GM12878 (cell line): ENCODE measurements around the gene ZNF212. TPM values are rescaled to one million over a fixed set of nuclear protein-coding genes. Genes with fewer than 3 reads are reported as not detected.
A peak's percentile ranks its signal among the peaks of the same experiment; 100 is the strongest.

Experiments used
- ATAC-seq: fragments of 200-7000 bp; cut with Tn5 transposase; 3 replicates; pipeline ENCODE4 v1.9.1; 2020; ENCODE audit warnings: mild to moderate bottlenecking, moderate library complexity
- BruUV-seq: library from RNA; stranded (reverse); fragments of 400-500 nt; replicated peaks from 2 replicates; lab custom pipeline; 2021; lab: Mats Ljungman, UMichigan
- CTCF ChIA-PET: fragments of 300-600 bp; sonication (Branson Sonifier 250); formaldehyde crosslinking; extraction: SDS; loops from one replicate; lab custom pipeline; 2021; ENCODE audit warnings: inconsistent platforms; lab: Yijun Ruan, JAX
- POLR2A ChIA-PET: fragments of 350-600 bp; formaldehyde crosslinking; extraction: SDS; loops from one replicate; lab custom pipeline; 2021; ENCODE audit warnings: inconsistent platforms; lab: Charles Lee
- RAD21 ChIA-PET: fragments of 300-600 bp; sonication (Branson Sonifier 250); formaldehyde crosslinking; loops from one replicate; lab custom pipeline; 2023; ENCODE audit warnings: antibody characterized with exemption; ENCODE audit not compliant: unreplicated experiment; lab: Charles Lee
- SMC1A ChIA-PET: fragments of 300-600 bp; sonication (Branson Sonifier 250); formaldehyde crosslinking; loops from one replicate; lab custom pipeline; 2023; ENCODE audit not compliant: unreplicated experiment, uncharacterized antibody; lab: Charles Lee
- DNase-seq: peaks from one replicate; pipeline ENCODE4 v3.0.0-alpha.2; 2011; ENCODE audit warnings: low read depth, low spot score
- FAIRE-seq: peaks from 3 replicates; lab custom pipeline; 2011; peaks lifted over from hg19 to GRCh38; lab: Jason Lieb, UNC
- H2AFZ ChIP-seq: 2 replicates; pipeline ENCODE4 v1.6.0; 2011; ENCODE audit warnings: low read depth, low read length, control low read depth; ENCODE audit not compliant: control insufficient read depth
- H3K27ac ChIP-seq: 2 replicates; pipeline ENCODE4 v1.5.1; 2011; ENCODE audit warnings: control low read depth; ENCODE audit not compliant: control insufficient read depth, insufficient read depth
- H3K27me3 ChIP-seq, 2 experiments: replicated peaks in 1 of 2; 2 replicates each; pipeline versions ENCODE4 v1.6.0 to v1.6.1; 2011; ENCODE audit warnings: low read length in 1 of 2; ENCODE audit not compliant: control insufficient read depth in 2 of 2, insufficient read depth in 2 of 2
- H3K36me3 ChIP-seq, 2 experiments: 2 replicates each; pipeline ENCODE4 v1.5.1; 2011; ENCODE audit warnings: low read length in 1 of 2; ENCODE audit not compliant: control insufficient read depth in 2 of 2, insufficient read depth in 2 of 2
- H3K4me1 ChIP-seq: 2 replicates; pipeline ENCODE4 v1.6.1; 2011; ENCODE audit warnings: mild to moderate bottlenecking, low read length, moderate library complexity, mixed read lengths; ENCODE audit not compliant: control insufficient read depth, insufficient read depth
- H3K4me2 ChIP-seq: 2 replicates; pipeline ENCODE4 v1.6.0; 2011; ENCODE audit warnings: control low read depth; ENCODE audit not compliant: control insufficient read depth, insufficient read depth
- H3K4me3 ChIP-seq: fragments of 200-600 bp; sonication (generic); 2 replicates; pipeline ENCODE4 v1.5.1; 2016
- H3K79me2 ChIP-seq: 2 replicates; pipeline ENCODE4 v1.6.0; 2011; ENCODE audit warnings: low read length; ENCODE audit not compliant: control insufficient read depth, insufficient read depth
- H3K9ac ChIP-seq: 2 replicates; pipeline ENCODE4 v1.8.0; 2011; ENCODE audit warnings: low read length, control low read depth, mixed read lengths; ENCODE audit not compliant: control insufficient read depth, insufficient read depth
- H3K9me3 ChIP-seq: replicated peaks from 3 replicates; pipeline ENCODE4 v1.5.1; 2011; ENCODE audit warnings: mild to moderate bottlenecking, low read length; ENCODE audit not compliant: control insufficient read depth, insufficient read depth
- H4K20me1 ChIP-seq: 2 replicates; pipeline ENCODE4 v1.6.0; 2011; ENCODE audit not compliant: control insufficient read depth, insufficient read depth
- BRCA1 ChIP-seq: IDR thresholded peaks from 2 replicates; pipeline ENCODE4 v1.6.1; 2011; ENCODE audit warnings: low read depth, low read length, improper control_type of control experiment
- DPF2 ChIP-seq: fragments of 450-650 bp; IDR thresholded peaks from 2 replicates; pipeline ENCODE4 v1.6.1; 2017; ENCODE audit warnings: mild to moderate bottlenecking
- EED ChIP-seq: sonication (generic); IDR thresholded peaks from 2 replicates; pipeline ENCODE4 v1.6.1; 2016; ENCODE audit warnings: antibody characterized with exemption, low read depth
- ETV6 ChIP-seq, 2 experiments: fragments of 450-650 bp in 1 of 2; IDR thresholded peaks in 1 of 2; conservative IDR thresholded peaks in 1 of 2; 2 replicates each; pipeline ENCODE4 v1.6.1; 2014; ENCODE audit warnings: antibody characterized with exemption in 1 of 2, borderline replicate concordance in 1 of 2, low read depth in 1 of 2, mild to moderate bottlenecking in 1 of 2, moderate library complexity in 1 of 2
- KDM1A ChIP-seq: fragments of 200-600 bp; sonication (generic); IDR thresholded peaks from 2 replicates; pipeline ENCODE4 v1.6.1; 2016; ENCODE audit warnings: borderline replicate concordance
- PAX8 ChIP-seq: fragments of 450-650 bp; IDR thresholded peaks from 2 replicates; pipeline ENCODE4 v1.6.1; 2017; ENCODE audit warnings: mild to moderate bottlenecking, moderate library complexity
- SREBF2 ChIP-seq: IDR thresholded peaks from 2 replicates; pipeline ENCODE4 v1.6.1; 2012; ENCODE audit warnings: mild to moderate bottlenecking, low read length
- STAT1 ChIP-seq: fragments of 450-650 bp; conservative IDR thresholded peaks from 2 replicates; pipeline ENCODE4 v1.6.1; 2014; ENCODE audit warnings: antibody characterized with exemption, mild to moderate bottlenecking
- WGBS: methylation state at CpG from one replicate; pipeline ENCODE4 v1.1.6; 2016; ENCODE audit warnings: low lambda C conversion rate; ENCODE audit not compliant: insufficient replicate concordance, insufficient coverage; ENCODE audit errors: missing lambda C conversion rate; 5-methylcytosine and 5-hydroxymethylcytosine counted together
- in situ Hi-C: fragments of 300-500 bp; cut with MboI; formaldehyde crosslinking; loops from 9 replicates; pipeline ENCODE4 v1.14.3; 2018; ENCODE audit warnings: mixed read lengths
- intact Hi-C: fragments of 100-400 bp; cut with micrococcal nuclease; formaldehyde crosslinking; loops from one replicate; pipeline ENCODE4 v1.14.2; 2022; ENCODE audit not compliant: unreplicated experiment
- polyA plus RNA-seq, 11 experiments: library from polyadenylated mRNA; depleted of rRNA in 4 of 11; unstranded in 6 of 11; stranded (reverse) in 5 of 11; fragments of >200 nt; fragmentation: Nextera tagmentation in 4 of 11; fragmentation: Illumina TruSeq in 1 of 11; extraction: Ambion mirVana in 4 of 11; extraction: Trizol in 1 of 11; gene quantifications; 1 replicate in 1 of 11; 2 replicates in 10 of 11; pipeline versions ENCODE4 v1.2.1 to v1.2.3, GENCODE V29; 2011 to 2016; ENCODE audit warnings: inconsistent platforms in 2 of 11, missing spikeins in 2 of 11, low read depth in 1 of 11
- total RNA-seq, 4 experiments: library from RNA; depleted of rRNA in 3 of 4; stranded (reverse); fragments of >200 nt in 3 of 4; fragmentation: Illumina TruSeq in 1 of 4; extraction: Trizol in 1 of 4; gene quantifications; 2 replicates each; pipeline versions ENCODE4 v1.2.1 to v1.2.3, GENCODE V29; 2013 to 2021
- TF ChIP-seq, protein P1 (sequence below): IDR thresholded peaks from 2 replicates; pipeline ENCODE4 v1.6.1; 2012; ENCODE audit warnings: mild to moderate bottlenecking, low read depth, low read length
- TF ChIP-seq, protein P2 (sequence below): IDR thresholded peaks from 2 replicates; pipeline ENCODE4 v1.6.1; 2011; ENCODE audit warnings: low read depth, low read length, improper control_type of control experiment, borderline replicate concordance
- TF ChIP-seq, protein P3 (sequence below): IDR thresholded peaks from 2 replicates; pipeline ENCODE4 v1.6.1; 2011; ENCODE audit warnings: low read depth, mild to moderate bottlenecking, low read length, moderate library complexity, borderline replicate concordance; ENCODE audit errors: extremely low read depth
- TF ChIP-seq, protein P4 (sequence below): fragments of 450-650 bp; IDR thresholded peaks from 2 replicates; pipeline ENCODE4 v1.6.1; 2017; ENCODE audit warnings: borderline replicate concordance

ZNF212 gene
- total and polyA plus RNA-seq, 10 of the 15 experiments (the other 5 are each of a cell fraction or from before 2014, with no cell fraction given): 1.2 to 11.6 (median 5.4) TPM

DNA sequence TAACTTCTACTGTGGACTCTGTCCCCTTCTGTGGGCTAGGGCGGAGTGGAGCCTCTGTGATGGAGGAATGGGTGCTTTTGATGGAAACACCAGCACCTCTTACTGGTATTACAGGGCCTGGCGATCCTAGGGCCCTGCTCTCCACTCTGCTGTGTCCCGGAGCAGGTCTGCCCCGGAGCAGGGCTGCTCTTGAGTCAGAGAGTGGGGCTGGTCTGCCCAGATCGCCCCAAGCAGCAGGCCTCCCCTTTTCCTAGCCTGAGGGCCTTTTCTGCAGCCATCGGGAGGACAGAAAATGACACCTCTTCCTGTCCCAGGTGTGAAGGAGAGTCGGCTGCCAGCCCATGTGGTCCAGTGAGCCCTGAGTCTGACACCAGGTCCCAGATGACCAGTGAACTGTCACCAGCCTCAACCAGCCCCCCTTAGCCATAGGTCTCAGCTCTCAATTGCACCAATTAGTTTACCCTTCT lies 42.7 kb upstream of the ZNF212 start:
- intact Hi-C loops (loop anchor here (5.0 kb wide), 1 partner anchor 41 kb away; the partner anchor contains the start of gene ZNF212), in situ Hi-C loops (no loop called here)
- FAIRE-seq: no peak
- H3K9ac ChIP-seq: peak overlapping the region; percentile 93
- RAD21 ChIA-PET: interaction anchor here (1.7 to 2.0 kb wide), 3 partner anchors 65 to 88 kb away, joined by 4 to 7 read pairs (median 5); partner anchors contain the start of genes ZNF425 and ZNF783
- H3K4me2 ChIP-seq: peak overlapping the region; percentile 64
- BruUV-seq: no TSS peak
- SMC1A ChIA-PET: interaction anchor here (0.8 to 1.2 kb wide), 3 partner anchors 15 to 35 kb away, joined by 3 to 4 read pairs (median 3); no protein-coding TSS in a partner anchor
- 0 out of 2 replicates have a peak, but pooled peaks cover 3% of the 10 kb centered on the region for H3K4me1 ChIP-seq
- H3K79me2 ChIP-seq: peaks cover 34% of the 10 kb centered on the region
- POLR2A ChIA-PET: interaction anchor here (0.6 to 4.3 kb wide), 2 partner anchors 50 to 69 kb away, joined by 3 to 20 read pairs; partner anchors contain the start of gene ZNF398
- H3K27ac ChIP-seq: peak overlapping the region; percentile 82
- 2% methylated on average over 7 of the region's 7 CpGs for WGBS
- H2AFZ ChIP-seq: no peak overlapping the region
- peak; percentile 50 for ATAC-seq
- CTCF ChIA-PET: interaction anchor here (0.8 to 2.7 kb wide), 6 partner anchors 9 to 131 kb away, joined by 3 to 11 read pairs (median 4); partner anchors contain the start of gene ZNF398
- peak overlapping the region; percentile 88 for H3K4me3 ChIP-seq
- peaks cover 7 to 13% of the 10 kb centered on the region in 2 experiments for H3K36me3 ChIP-seq
- TF ChIP-seq, protein P1, sequence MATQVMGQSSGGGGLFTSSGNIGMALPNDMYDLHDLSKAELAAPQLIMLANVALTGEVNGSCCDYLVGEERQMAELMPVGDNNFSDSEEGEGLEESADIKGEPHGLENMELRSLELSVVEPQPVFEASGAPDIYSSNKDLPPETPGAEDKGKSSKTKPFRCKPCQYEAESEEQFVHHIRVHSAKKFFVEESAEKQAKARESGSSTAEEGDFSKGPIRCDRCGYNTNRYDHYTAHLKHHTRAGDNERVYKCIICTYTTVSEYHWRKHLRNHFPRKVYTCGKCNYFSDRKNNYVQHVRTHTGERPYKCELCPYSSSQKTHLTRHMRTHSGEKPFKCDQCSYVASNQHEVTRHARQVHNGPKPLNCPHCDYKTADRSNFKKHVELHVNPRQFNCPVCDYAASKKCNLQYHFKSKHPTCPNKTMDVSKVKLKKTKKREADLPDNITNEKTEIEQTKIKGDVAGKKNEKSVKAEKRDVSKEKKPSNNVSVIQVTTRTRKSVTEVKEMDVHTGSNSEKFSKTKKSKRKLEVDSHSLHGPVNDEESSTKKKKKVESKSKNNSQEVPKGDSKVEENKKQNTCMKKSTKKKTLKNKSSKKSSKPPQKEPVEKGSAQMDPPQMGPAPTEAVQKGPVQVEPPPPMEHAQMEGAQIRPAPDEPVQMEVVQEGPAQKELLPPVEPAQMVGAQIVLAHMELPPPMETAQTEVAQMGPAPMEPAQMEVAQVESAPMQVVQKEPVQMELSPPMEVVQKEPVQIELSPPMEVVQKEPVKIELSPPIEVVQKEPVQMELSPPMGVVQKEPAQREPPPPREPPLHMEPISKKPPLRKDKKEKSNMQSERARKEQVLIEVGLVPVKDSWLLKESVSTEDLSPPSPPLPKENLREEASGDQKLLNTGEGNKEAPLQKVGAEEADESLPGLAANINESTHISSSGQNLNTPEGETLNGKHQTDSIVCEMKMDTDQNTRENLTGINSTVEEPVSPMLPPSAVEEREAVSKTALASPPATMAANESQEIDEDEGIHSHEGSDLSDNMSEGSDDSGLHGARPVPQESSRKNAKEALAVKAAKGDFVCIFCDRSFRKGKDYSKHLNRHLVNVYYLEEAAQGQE: no peak
- no peak for TF ChIP-seq BRCA1
- no peak for TF ChIP-seq STAT1
- TF ChIP-seq, protein P2, sequence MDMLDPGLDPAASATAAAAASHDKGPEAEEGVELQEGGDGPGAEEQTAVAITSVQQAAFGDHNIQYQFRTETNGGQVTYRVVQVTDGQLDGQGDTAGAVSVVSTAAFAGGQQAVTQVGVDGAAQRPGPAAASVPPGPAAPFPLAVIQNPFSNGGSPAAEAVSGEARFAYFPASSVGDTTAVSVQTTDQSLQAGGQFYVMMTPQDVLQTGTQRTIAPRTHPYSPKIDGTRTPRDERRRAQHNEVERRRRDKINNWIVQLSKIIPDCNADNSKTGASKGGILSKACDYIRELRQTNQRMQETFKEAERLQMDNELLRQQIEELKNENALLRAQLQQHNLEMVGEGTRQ: no peak
- TF ChIP-seq ETV6 (conservative IDR thresholded peaks at IDR 0.05 in 1 of 2, IDR thresholded peaks at IDR 0.05 in 1 of 2; ENCODE audit: borderline replicate concordance in 1 of 2, low read depth in 1 of 2): no peak
- no peak for TF ChIP-seq DPF2
- TF ChIP-seq, protein P3, sequence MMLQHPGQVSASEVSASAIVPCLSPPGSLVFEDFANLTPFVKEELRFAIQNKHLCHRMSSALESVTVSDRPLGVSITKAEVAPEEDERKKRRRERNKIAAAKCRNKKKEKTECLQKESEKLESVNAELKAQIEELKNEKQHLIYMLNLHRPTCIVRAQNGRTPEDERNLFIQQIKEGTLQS: no peak
- no peak for TF ChIP-seq KDM1A
- TF ChIP-seq SREBF2: no peak
- TF ChIP-seq, protein P4, sequence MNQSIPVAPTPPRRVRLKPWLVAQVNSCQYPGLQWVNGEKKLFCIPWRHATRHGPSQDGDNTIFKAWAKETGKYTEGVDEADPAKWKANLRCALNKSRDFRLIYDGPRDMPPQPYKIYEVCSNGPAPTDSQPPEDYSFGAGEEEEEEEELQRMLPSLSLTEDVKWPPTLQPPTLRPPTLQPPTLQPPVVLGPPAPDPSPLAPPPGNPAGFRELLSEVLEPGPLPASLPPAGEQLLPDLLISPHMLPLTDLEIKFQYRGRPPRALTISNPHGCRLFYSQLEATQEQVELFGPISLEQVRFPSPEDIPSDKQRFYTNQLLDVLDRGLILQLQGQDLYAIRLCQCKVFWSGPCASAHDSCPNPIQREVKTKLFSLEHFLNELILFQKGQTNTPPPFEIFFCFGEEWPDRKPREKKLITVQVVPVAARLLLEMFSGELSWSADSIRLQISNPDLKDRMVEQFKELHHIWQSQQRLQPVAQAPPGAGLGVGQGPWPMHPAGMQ: no peak
- no peak for TF ChIP-seq PAX8
- no peak for TF ChIP-seq EED
- DNase-seq: no peak
- no peaks in the 10 kb centered on the region for H3K27me3 ChIP-seq
- H4K20me1 ChIP-seq: no peaks in the 10 kb centered on the region
- no peaks in the 10 kb centered on the region for H3K9me3 ChIP-seq
